ENCODE measurements around the gene BMP8B.
A peak's percentile ranks its signal among the peaks of the same experiment; 100 is the strongest.
"Not testable (repeated sequence)": the region's sequence is repeated elsewhere in the genome, so short reads cannot be mapped to it uniquely, and the experiment has no call there.

Gene BMP8B

GRCh38 chr1:39788426-39788757 lies 273 bp downstream of the BMP8B start:
- Histone ChIP-seq H3K27ac (ENCODE audit: extremely low read depth, low read depth, low read length) (no peak overlapping the region), H3K4me1 (ENCODE audit: control insufficient read depth, insufficient read depth, low read length) (no peaks in the 10 kb centered on the region), H3K4me3 (ENCODE audit: low read depth, low read length) (peak overlapping the region; percentile 71), H3K9me3 (ENCODE audit: control insufficient read depth, insufficient read depth, low read depth, low read length) (no peaks in the 10 kb centered on the region), H3K36me3 (ENCODE audit: control insufficient read depth in 2 of 2, insufficient read depth in 1 of 2, low read length in 2 of 2) (no peaks in the 10 kb centered on the region)
- ChIA-PET CTCF (interaction anchor here (1.7 kb wide), 1 partner anchor 12 kb away, joined by 8 read pairs; no protein-coding TSS in a partner anchor), POLR2A (interaction anchor here (0.9 to 1.9 kb wide), 6 partner anchors 9 to 214 kb away, joined by 3 to 8 read pairs (median 4); partner anchors contain the start of gene PPIE)
- TF ChIP-seq PRDM1 (tag by site-specific recombination; IDR thresholded peaks at IDR 0.05) (no peak), ZNF175 (tag by site-specific recombination; IDR thresholded peaks at IDR 0.05) (no peak), ZBTB8A (tag by site-specific recombination; IDR thresholded peaks at IDR 0.05) (peak; percentile 12; the same call in 1 of the 2 replicates), KLF1 (tag by site-specific recombination; IDR thresholded peaks at IDR 0.05) (no peak; the same call in 1 of the 2 replicates), ZNF174 (tag by site-specific recombination; IDR thresholded peaks at IDR 0.05) (no peak), ZNF76 (tag by site-specific recombination; IDR thresholded peaks at IDR 0.05; ENCODE audit: borderline replicate concordance, low read depth) (peak; percentile 43; the same call in 1 of the 2 replicates), PRDM2 (tag by site-specific recombination; IDR thresholded peaks at IDR 0.05; ENCODE audit: borderline replicate concordance) (no peak), ZBTB48 (tag by site-specific recombination; IDR thresholded peaks at IDR 0.05) (peak; percentile 88; the same call in 1 of the 2 replicates), ZNF701 (tag by site-specific recombination; IDR thresholded peaks at IDR 0.05) (no peak), PRDM6 (tag by site-specific recombination; IDR thresholded peaks at IDR 0.05) (no peak), IKZF3 (tag by site-specific recombination; IDR thresholded peaks at IDR 0.05) (no peak), GLIS1 (tag by site-specific recombination; IDR thresholded peaks at IDR 0.05) (0 out of 2 replicates have a peak, but pooled peaks have one; percentile 10), GLIS2 (tag by site-specific recombination; IDR thresholded peaks at IDR 0.05) (0 out of 2 replicates have a peak, but pooled peaks have one; percentile 31), PATZ1 (tag by site-specific recombination; IDR thresholded peaks at IDR 0.05) (0 out of 2 replicates have a peak, but pooled peaks have one; percentile 10), ZNF548 (tag by site-specific recombination; IDR thresholded peaks at IDR 0.05) (no peak), ZNF600 (tag by site-specific recombination; IDR thresholded peaks at IDR 0.05) (peak; percentile 67), ZNF19 (tag by site-specific recombination; IDR thresholded peaks at IDR 0.05; ENCODE audit: low read depth) (no peak), KLF17 (tag by site-specific recombination; IDR thresholded peaks at IDR 0.05) (no peak), ZNF692 (tag by site-specific recombination; IDR thresholded peaks at IDR 0.05) (no peak)
- TF ChIP-seq, protein P1, sequence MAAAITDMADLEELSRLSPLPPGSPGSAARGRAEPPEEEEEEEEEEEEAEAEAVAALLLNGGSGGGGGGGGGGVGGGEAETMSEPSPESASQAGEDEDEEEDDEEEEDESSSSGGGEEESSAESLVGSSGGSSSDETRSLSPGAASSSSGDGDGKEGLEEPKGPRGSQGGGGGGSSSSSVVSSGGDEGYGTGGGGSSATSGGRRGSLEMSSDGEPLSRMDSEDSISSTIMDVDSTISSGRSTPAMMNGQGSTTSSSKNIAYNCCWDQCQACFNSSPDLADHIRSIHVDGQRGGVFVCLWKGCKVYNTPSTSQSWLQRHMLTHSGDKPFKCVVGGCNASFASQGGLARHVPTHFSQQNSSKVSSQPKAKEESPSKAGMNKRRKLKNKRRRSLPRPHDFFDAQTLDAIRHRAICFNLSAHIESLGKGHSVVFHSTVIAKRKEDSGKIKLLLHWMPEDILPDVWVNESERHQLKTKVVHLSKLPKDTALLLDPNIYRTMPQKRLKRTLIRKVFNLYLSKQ (tag by site-specific recombination; IDR thresholded peaks at IDR 0.05; ENCODE audit: borderline replicate concordance) = no peak

DNA sequence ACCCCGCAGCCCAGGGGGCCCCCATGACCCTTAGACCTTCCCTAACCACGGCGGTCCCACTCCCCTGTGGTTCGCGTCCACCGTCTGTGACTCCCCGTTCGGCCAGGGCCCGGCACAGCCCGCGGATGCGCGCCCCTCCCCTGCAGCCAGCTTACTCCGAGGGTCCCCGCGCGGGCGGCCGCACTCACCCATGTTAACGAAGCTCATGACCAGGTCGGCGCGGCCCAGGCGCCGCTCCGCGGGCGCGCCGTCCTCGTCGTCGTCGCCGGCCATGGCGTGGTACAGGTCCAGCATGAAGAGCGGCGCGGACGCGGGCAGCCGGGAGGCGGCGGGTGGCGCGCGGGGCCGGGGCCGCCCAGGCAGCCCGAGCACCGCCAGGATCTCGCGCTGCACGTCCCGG lies 701 bp downstream of the BMP8B start:
- peak overlapping the region; percentile 71; the same call in 1 of the 2 replicates for H3K4me3 ChIP-seq (ENCODE audit: low read depth, low read length)
- not testable (repeated sequence) for H3K4me1 ChIP-seq (ENCODE audit: control insufficient read depth, insufficient read depth, low read length); H3K27ac ChIP-seq (ENCODE audit: extremely low read depth, low read depth, low read length); H3K9me3 ChIP-seq (ENCODE audit: control insufficient read depth, insufficient read depth, low read depth, low read length); H3K36me3 ChIP-seq (ENCODE audit: control insufficient read depth in 2 of 2, insufficient read depth in 1 of 2, low read length in 2 of 2)
- POLR2A ChIA-PET = interaction anchor here (0.9 to 1.9 kb wide), 6 partner anchors 8 to 214 kb away, joined by 3 to 8 read pairs (median 4); partner anchors contain the start of gene PPIE
- CTCF ChIA-PET = interaction anchor here (1.7 kb wide), 1 partner anchor 13 kb away, joined by 8 read pairs; no protein-coding TSS in a partner anchor
